Stomach (tissue), 9 donors: Measurements from ENCODE around the gene AKT2. TPM values are rescaled to one million over a fixed set of nuclear protein-coding genes. Genes with fewer than 3 reads are reported as not detected.

ENCODE experiments used
- DNase-seq, 2 donors: peaks; one replicate each; pipeline versions ENCODE4 v3.0.0 to v3.0.0-alpha.2; 2013 to 2019
- H3K27ac ChIP-seq, 5 donors: fragments of 200-600 bp in 4 of 5; sonication (generic) in 4 of 5; one replicate each; pipeline ENCODE4 v1.5.1; 2013 to 2019; ENCODE audit warnings: mild to moderate bottlenecking in 1 of 5, moderate library complexity in 1 of 5
- H3K27me3 ChIP-seq, 3 donors: fragments of 200-600 bp; sonication (generic); one replicate each; pipeline ENCODE4 v1.5.1; 2017 to 2019; ENCODE audit warnings: mixed run types in 1 of 3
- H3K36me3 ChIP-seq, 4 donors: fragments of 200-600 bp; sonication (generic); 1 replicate in 3 of 4; 2 replicates in 1 of 4; pipeline ENCODE4 v1.5.1; 2016 to 2019
- H3K4me1 ChIP-seq, 4 donors: fragments of 200-600 bp; sonication (generic); one replicate each; pipeline ENCODE4 v1.5.1; 2016 to 2019
- H3K4me3 ChIP-seq, 4 donors: fragments of 200-600 bp; sonication (generic) in 3 of 4; one replicate each; pipeline ENCODE4 v1.5.1; 2016 to 2019; ENCODE audit warnings: mild to moderate bottlenecking in 1 of 4
- H3K9me3 ChIP-seq, 4 donors: fragments of 200-600 bp; sonication (generic); one replicate each; pipeline ENCODE4 v1.5.1; 2016 to 2019
- EP300 ChIP-seq: sonication (generic); formaldehyde crosslinking; IDR thresholded peaks from one replicate; pipeline ENCODE4 v1.6.1; 2017; ENCODE audit warnings: antibody characterized with exemption
- POLR2A ChIP-seq, 4 donors: fragments of 450-650 bp; IDR thresholded peaks; one replicate each; pipeline ENCODE4 v1.6.1; 2016; ENCODE audit warnings: antibody characterized with exemption in 4 of 4, control low read depth in 2 of 4, mild to moderate bottlenecking in 1 of 4, moderate library complexity in 1 of 4
- POLR2AphosphoS5 ChIP-seq, 3 donors: sonication (generic); formaldehyde crosslinking; IDR thresholded peaks; one replicate each; pipeline ENCODE4 v1.6.1; 2016; ENCODE audit warnings: antibody characterized with exemption in 3 of 3
- WGBS, 5 donors: extraction: QIAGEN DNeasy Blood & Tissue Kit in 3 of 5; methylation state at CpG; one replicate each; pipeline versions ENCODE4 v1.1.5 to v1.1.7; 2013 to 2018; 5-methylcytosine and 5-hydroxymethylcytosine counted together
- intact Hi-C: fragments of 100-400 bp; cut with DNase I; formaldehyde crosslinking; loops from one replicate; pipeline ENCODE4 v1.15.1; 2023; ENCODE audit warnings: low total_unique reads
- polyA plus RNA-seq, 3 donors: library from polyadenylated mRNA; stranded (reverse); fragments of 200-250 nt; gene quantifications; one replicate each; pipeline ENCODE4 v1.2.3, GENCODE V29; 2013
- total RNA-seq, 5 donors: library from RNA; depleted of rRNA; stranded (reverse); fragments of >200 nt; gene quantifications; one replicate each; pipeline versions ENCODE4 v1.1.0 to v1.2.3, GENCODE V29; 2014 to 2016
- TF ChIP-seq, protein P1 (sequence below), 7 experiments: fragments of 450-650 bp in 4 of 7; fragments of 200-600 bp in 3 of 7; sonication (generic) in 3 of 7; IDR thresholded peaks; one replicate each; pipeline ENCODE4 v1.5.1; 2016 to 2019; ENCODE audit warnings: antibody characterized with exemption in 7 of 7, control low read depth in 2 of 7, mild to moderate bottlenecking in 1 of 7
- donor health status: healthy with polysubstance abuse.
- donor health status: Bipolar disorder and iron deficiency.
- donor health status: healthy.

AKT2 gene
- total and polyA plus RNA-seq, 8 donors = 26.0 to 227 (median 75.9) TPM

DNA sequence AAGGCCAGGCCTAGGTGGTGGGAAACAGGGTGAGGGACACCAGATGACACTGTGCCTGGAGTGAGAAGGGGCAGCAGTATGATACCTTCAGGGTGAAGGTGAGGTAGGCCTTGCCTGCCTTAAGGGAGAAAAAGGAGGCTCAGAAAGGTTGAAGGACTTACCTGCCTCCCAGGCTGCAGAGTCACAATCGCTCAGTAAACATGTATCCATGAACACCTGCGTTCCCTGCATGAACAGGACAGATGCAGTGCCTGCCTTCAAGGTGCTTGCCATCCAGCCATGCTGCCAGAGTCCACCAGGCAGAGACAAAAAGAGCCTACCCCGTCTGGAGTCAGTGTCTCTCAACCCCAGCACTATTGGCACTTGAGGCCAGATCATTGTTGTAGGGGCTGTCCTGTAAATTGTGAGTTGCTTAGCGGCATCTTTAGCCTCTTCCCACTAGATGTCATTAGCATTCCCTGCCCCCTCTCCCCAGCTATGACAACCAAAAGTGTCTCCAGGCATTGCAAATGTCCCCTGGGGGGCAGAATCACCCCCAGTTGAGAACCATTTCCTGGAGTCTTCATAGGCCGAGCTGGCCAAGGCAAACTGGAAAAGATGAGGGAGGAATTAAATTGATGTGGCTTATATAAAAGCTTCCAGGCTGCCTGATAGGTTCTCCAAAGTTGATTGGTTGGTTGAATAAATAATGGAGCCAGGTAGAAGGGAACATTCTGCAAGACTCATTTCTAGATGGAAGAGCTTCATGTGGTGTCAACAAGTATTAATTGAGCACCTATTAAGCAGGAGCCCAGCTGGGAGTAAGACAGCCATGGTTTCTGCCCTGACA, 92.2 kb downstream of the AKT2 start:
- WGBS, 5 donors = 80 to 90% (median 90%) methylated on average over 5 of the region's 5 CpGs
- no peak overlapping the region for H3K27ac ChIP-seq
- H3K36me3 ChIP-seq = peaks cover 0 to under 1% (median 0%) of the 10 kb centered on the region in 4 donors
- DNase-seq = peak in 1 of 2 donors; percentile 5
- no peak for TF ChIP-seq EP300
- TF ChIP-seq POLR2A (IDR thresholded peaks at IDR 0.05) = no peak
- TF ChIP-seq, protein P1, sequence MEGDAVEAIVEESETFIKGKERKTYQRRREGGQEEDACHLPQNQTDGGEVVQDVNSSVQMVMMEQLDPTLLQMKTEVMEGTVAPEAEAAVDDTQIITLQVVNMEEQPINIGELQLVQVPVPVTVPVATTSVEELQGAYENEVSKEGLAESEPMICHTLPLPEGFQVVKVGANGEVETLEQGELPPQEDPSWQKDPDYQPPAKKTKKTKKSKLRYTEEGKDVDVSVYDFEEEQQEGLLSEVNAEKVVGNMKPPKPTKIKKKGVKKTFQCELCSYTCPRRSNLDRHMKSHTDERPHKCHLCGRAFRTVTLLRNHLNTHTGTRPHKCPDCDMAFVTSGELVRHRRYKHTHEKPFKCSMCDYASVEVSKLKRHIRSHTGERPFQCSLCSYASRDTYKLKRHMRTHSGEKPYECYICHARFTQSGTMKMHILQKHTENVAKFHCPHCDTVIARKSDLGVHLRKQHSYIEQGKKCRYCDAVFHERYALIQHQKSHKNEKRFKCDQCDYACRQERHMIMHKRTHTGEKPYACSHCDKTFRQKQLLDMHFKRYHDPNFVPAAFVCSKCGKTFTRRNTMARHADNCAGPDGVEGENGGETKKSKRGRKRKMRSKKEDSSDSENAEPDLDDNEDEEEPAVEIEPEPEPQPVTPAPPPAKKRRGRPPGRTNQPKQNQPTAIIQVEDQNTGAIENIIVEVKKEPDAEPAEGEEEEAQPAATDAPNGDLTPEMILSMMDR (IDR thresholded peaks at IDR 0.05) = no peak
- TF ChIP-seq POLR2AphosphoS5 (IDR thresholded peaks at IDR 0.05) = no peak
- no peaks in the 10 kb centered on the region for H3K9me3 ChIP-seq
- no peaks in the 10 kb centered on the region for H3K27me3 ChIP-seq
- peaks cover 14 to 40% (median 23%) of the 10 kb centered on the region in 4 donors for H3K4me1 ChIP-seq
- H3K4me3 ChIP-seq = peak overlapping the region in 3 of 4 donors; percentile 81 to 95 (median 95)
- intact Hi-C loops = no loop called here

DNA sequence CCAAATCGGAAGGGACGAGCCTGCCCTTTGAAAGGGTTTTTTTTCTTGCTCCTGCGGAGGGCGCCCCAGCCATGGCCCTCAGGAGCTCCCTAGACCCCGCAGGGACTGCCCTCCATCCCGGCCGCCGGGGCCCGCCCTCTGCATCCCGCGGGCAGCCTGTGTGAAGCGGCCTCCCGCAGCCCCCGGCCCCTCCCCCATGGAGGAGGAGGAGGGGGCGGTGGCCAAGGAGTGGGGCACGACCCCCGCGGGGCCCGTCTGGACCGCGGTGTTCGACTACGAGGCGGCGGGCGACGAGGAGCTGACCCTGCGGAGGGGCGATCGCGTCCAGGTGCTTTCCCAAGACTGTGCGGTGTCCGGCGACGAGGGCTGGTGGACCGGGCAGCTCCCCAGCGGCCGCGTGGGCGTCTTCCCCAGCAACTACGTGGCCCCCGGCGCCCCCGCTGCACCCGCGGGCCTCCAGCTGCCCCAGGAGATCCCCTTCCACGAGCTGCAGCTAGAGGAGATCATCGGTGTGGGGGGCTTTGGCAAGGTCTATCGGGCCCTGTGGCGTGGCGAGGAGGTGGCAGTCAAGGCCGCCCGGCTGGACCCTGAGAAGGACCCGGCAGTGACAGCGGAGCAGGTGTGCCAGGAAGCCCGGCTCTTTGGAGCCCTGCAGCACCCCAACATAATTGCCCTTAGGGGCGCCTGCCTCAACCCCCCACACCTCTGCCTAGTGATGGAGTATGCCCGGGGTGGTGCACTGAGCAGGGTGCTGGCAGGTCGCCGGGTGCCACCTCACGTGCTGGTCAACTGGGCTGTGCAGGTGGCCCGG, 93.1 kb downstream of the AKT2 start:
- Histone ChIP-seq H3K27ac (peak overlapping the region in 4 of 5 donors; percentile 53 to 98 (median 97)), H3K4me3 (peak overlapping the region; percentile 81 to 99 (median 95)), H3K27me3 (no peaks in the 10 kb centered on the region), H3K36me3 (no peaks in the 10 kb centered on the region), H3K9me3 (no peaks in the 10 kb centered on the region), H3K4me1 (peaks cover 14 to 40% (median 23%) of the 10 kb centered on the region in 4 donors)
- TF ChIP-seq EP300 = no peak
- TF ChIP-seq, protein P1 (IDR thresholded peaks at IDR 0.05) = no peak
- 15 to 79% (median 22%) methylated on average over 6 to 62 of the region's 62 CpGs for WGBS, 5 donors
- intact Hi-C loops = no loop called here
- peak in 1 of 2 donors; percentile 69 for DNase-seq

DNA sequence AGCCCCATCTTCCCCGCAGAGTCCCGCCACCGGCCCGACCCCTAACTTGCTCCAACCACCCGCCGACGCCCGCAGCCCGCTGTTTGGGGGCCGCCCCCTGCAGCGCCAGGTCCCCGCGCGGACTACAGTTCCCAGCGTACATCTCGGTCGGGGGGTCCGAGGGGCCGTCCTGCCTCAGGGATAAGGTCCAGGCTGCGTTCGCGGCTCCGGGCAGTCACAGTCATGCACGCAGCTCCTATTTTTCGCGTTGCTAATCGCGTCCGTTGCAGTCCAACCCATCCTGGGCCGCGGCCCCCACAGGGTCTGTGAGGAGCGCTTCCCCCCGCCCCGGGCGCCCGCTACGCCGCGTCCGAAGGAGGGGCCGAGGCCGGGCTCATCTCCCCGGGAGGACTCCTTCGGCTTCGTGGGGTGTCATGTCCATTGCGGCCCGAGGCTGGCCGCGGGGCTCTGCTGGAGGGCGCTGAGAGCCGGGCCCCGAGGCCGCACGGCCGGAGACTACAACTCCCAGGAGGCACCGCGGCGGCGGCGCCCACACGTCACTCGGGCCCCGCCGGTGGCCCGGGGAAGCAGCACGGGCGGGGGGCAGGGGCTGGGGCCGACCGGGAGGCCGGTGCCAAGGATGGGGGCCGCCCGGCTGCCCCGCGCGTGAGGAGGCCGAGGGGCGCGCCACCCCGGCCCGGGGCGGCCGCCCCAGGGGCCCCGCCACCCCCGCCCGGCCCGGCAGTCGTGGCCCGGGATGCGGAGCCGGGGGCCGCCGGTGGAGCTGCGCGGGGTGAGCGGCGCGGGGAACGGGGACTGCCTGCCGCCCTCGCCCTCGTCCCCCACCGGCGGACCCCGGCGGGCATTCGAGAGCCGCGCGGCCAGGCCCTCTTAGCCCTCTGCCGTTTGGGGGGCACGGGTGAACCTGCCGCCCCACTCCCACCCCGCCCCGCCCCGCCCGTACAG, 94.0 kb downstream of the AKT2 start, which contains the start of gene MAP3K10:
Gene MAP3K10, plus strand, starts transcription at position 536 of the 945 bp plus-strand sequence. CDS start 606 bp downstream, outside the sequence.
- Histone ChIP-seq H3K4me3 (peak within 1 kb of the TSS; percentile 81 to 99 (median 95)), H3K27ac (peak within 1 kb of the TSS; percentile 94 to 98 (median 97)), H3K9me3 (no peaks in the 10 kb centered on the region), H3K36me3 (no peaks in the 10 kb centered on the region), H3K27me3 (no peaks in the 10 kb centered on the region), H3K4me1 (peaks cover 14 to 40% (median 23%) of the 10 kb centered on the region in 4 donors)
- peak; percentile 72 to 92 for DNase-seq
- WGBS, 5 donors = 0 to 1% (median 0%) methylated on average over 6 to 116 of the region's 116 CpGs
- intact Hi-C loops = no loop called here
- TF ChIP-seq, protein P1 (IDR thresholded peaks at IDR 0.05) = no peak
- TF ChIP-seq POLR2A (IDR thresholded peaks at IDR 0.05) (no peak), EP300 (no peak)
